Activated gamma-delta T cell treated with anti-CD3 and anti-CD28 coated beads, Interleukin-2, amount 50 U/mL, for 16 hours (primary cell): Measurements from ENCODE around the gene STX8.
"Not testable (repeated sequence)": the region's sequence is repeated elsewhere in the genome, so short reads cannot be mapped to it uniquely, and the experiment has no call there.

ENCODE experiments used
- DNase-seq: peaks from one replicate; pipeline ENCODE4 v3.0.0-alpha.2; 2020; ENCODE audit warnings: low read depth

Gene STX8

DNA sequence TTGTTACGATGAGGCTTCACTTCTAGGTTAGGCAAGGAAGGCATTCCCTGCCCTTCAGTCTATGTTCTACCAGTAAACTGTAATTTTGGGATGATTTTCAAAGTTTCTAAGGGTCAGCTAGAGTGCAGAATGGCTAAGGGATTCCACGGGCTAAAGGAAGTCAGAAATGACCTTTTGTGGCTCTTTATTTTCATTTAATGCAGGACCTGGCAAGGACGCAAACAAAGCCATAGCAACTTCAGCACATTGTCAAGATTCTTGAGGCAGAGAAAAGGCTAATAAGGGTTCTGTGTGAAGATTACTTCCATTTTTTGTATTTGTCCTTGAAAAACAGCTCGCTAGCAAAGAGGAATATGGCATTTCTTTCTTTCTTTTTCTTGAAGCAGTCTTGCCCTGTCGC lies 76.6 kb downstream of the STX8 start:
- DNase-seq, result no peak

GRCh38 chr17:9498490-9498889 lies 77.1 kb downstream of the STX8 start:
- DNase-seq, result no peak

DNA sequence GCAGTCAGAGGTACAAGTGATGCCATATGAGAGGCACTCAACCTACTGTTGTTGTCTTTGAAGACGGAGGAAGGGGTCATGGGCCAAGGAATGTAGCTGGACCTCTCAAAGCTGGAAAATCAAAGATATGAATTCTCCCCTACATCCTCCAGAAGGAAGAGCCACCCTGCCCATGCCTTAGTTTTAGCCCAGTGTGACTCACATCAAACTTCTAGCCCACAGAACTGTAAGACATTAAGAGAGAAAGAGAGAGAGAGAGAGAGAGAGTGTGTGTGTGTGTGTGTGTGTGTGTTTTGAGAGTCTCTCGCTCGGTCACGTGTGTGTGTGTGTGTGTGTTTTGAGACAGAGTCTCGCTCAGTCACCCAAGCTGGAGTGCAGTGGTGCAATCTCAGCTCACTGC lies 87.1 kb downstream of the STX8 start:
- no peak for DNase-seq

- no peak for DNase-seq
Observed at GRCh38 chr17:9487406-9487805, 88.2 kb downstream of the STX8 start.

- no peak for DNase-seq
Observed at GRCh38 chr17:9484789-9485188, 90.8 kb downstream of the STX8 start.

DNA sequence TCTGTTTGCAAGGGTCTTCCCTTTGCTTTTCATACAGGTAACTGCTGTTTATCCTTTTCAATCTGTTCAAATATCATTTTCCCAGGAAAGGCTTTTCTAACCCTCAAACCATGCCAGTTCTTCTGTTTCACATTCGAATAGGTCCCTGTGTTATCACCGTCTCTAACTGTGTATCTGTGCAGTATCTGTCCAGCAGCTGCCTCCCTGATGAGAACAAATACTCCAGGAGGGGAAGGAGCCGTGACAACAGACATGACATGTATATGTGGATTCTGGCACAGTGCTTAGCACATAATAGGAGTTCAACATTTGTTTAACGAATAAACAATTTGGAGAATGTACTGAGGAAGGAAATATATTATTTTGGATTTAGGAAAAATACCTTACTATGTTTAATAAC lies 95.7 kb downstream of the STX8 start:
- no peak for DNase-seq

GRCh38 chr17:9478889-9479288 lies 96.7 kb downstream of the STX8 start:
- DNase-seq, result no peak

GRCh38 chr17:9475101-9475658 lies 100.4 kb downstream of the STX8 start:
- no peak for DNase-seq

DNA sequence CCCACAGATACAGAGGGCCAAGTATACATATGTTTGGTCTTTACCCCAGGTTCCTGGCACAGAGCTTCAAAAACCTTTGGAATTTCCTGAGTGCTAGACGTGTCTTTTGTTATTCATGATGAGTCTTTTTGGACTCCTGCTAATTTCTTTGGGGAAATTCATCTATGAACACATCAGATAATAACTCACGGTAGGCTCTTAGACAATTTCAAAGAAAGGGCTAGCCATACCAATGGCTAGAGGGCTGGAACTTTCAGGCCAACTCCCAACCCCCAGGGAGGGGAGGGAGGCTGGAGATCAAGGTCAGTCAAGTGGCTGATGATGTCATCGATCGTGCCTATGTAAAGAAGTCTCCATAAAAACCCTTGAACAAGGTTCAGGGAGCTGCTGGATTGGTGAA lies 101.9 kb downstream of the STX8 start:
- no peak for DNase-seq

GRCh38 chr17:9472541-9472940 lies 103.1 kb downstream of the STX8 start:
- no peak for DNase-seq

GRCh38 chr17:9472094-9472493 lies 103.5 kb downstream of the STX8 start:
- no peak for DNase-seq

GRCh38 chr17:9470171-9470570 lies 105.4 kb downstream of the STX8 start:
- DNase-seq, result no peak

DNA sequence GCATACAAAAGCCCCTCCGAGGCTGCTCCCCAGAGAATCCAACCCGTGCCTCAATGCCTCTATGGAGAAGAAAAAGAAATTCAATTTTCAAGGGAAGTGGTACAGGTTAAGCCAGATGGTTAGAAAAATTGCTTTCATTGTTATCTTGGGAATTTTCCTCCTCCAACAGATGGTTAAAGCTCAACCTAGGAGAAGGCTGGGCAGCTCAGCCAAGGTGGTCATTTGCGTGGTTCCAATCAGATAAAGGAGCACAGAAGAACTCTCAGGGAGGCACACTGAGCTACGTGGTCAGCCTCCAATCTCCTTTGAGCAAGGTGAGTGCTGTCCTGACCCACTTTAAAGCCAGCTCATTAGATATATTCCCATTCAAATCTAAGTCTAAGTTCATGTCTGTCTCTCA lies 106.7 kb downstream of the STX8 start:
- DNase-seq, result no peak

- DNase-seq, result no peak
Observed at GRCh38 chr17:9468532-9468931, 107.1 kb downstream of the STX8 start.

- no peak for DNase-seq
Observed at GRCh38 chr17:9467518-9467917, 108.1 kb downstream of the STX8 start.

GRCh38 chr17:9465210-9465921 lies 110.3 kb downstream of the STX8 start:
- DNase-seq, result no peak

- DNase-seq, result no peak
Observed at GRCh38 chr17:9457005-9457404, 118.6 kb downstream of the STX8 start.

DNA sequence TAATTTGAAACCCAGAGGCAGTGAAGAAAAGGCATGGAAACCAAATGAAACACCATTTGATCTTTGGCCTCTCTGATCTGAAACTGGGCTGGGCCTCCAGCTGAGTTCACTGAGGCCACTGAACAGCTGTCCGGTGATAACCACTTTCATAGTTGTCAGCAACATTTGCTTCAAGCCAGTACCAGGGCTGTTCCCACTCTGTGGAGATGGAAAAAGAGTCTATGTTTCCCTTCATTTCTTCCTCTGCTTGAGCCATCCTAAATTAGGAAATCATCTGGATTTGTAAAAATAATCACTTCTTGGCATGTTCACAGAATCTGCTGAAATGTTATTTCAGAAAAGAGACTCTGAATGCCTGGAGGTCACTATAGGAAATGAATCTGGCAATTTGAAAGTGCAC lies 119.3 kb downstream of the STX8 start:
- no peak for DNase-seq

GRCh38 chr17:9451934-9452333 lies 123.7 kb downstream of the STX8 start:
- DNase-seq, result no peak

DNA sequence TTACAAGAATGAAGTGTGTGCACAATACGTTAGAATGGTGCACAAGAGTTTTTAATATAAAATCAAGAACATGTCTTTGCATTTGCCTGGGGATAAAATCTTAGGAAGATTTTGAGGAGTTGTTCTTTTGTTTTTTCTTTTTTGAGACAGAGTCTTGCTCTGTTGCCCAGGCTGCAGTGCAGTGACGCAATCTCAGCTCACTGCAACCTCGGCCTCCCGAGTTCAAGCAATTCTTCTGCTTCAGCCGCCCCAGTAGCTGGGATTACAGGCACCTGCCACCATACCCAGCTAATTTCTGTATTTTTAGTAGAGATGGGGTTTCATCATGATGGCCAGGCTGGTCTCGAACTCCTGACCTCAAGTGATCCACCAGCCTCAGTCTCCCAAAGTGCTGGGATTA lies 128.3 kb downstream of the STX8 start:
- not testable (repeated sequence) for DNase-seq

DNA sequence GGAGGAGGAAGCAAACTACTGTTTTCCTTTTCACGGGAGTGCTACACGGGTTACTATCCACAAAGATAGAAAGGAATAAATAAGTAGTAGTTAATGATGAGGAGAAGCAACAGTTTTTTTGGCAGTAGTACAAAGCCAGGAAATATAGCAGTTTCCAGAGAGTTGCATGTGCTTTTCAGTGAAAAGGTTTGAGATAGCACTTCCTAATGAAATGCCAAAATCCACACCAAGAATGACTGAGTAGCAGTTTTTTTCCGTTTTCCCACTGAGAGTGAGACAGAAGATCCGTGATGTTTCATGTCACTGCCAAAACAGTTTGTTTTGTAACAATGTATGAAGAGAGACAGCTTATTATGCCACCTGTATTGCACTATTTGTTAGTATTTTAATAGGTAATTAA lies 129.1 kb downstream of the STX8 start:
- no peak for DNase-seq

GRCh38 chr17:9445424-9445823 lies 130.2 kb downstream of the STX8 start:
- no peak for DNase-seq

DNA sequence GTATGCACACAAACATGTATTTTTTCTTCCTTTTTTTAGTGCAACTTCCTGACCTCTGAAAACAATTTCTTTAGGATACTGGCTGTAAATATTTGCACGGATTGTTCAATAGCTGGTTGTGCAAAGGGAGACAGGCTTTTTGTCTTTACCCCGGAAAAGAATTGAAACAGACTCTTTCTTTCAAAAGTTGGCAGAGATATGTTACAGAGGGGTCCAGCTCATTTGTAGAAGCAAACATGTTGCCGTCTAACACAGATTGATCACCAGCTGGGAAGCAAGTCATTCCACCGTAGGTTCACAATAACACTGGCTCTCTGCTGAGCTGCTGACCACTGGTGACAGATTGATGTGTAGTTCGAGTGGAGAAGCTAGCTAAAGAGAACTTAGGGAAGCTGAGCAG lies 130.9 kb downstream of the STX8 start:
- DNase-seq, result no peak

- DNase-seq, result no peak
Observed at GRCh38 chr17:9443811-9444210, 131.8 kb downstream of the STX8 start.
